Activated CD4-positive, alpha-beta T cell treated with anti-CD3 and anti-CD28 coated beads, Interleukin-2, amount 10 ng/mL, durations not matched to agents 7 days and 5 days (primary cell): ENCODE data around the gene GHRL. TPM values are rescaled to one million over a fixed set of nuclear protein-coding genes. Genes with fewer than 3 reads are reported as not detected.
A peak's percentile ranks its signal among the peaks of the same experiment; 100 is the strongest.

Source experiments
- CTCF ChIA-PET: fragments of 350-600 bp; sonication (Branson Sonifier 250); formaldehyde crosslinking; loops from one replicate; lab custom pipeline; 2021; ENCODE audit warnings: antibody characterized with exemption; lab: Charles Lee
- POLR2A ChIA-PET: fragments of 350-600 bp; sonication (Branson Sonifier 250); formaldehyde crosslinking; loops from one replicate; lab custom pipeline; 2021; ENCODE audit warnings: antibody characterized with exemption; lab: Charles Lee
- DNase-seq: peaks from one replicate; pipeline ENCODE4 v3.0.0-alpha.2; 2020
- H3K27ac Mint-ChIP-seq: one replicate; pipeline ENCODE4 v1.8.0; 2021; ENCODE audit warnings: mild to moderate bottlenecking, moderate library complexity, mixed read lengths
- H3K27me3 Mint-ChIP-seq: one replicate; pipeline ENCODE4 v1.8.0; 2021; ENCODE audit warnings: mixed read lengths
- H3K36me3 Mint-ChIP-seq: one replicate; pipeline ENCODE4 v1.8.0; 2021; ENCODE audit warnings: low read depth, mixed read lengths
- H3K4me1 Mint-ChIP-seq: one replicate; pipeline ENCODE4 v1.8.0; 2021; ENCODE audit warnings: mixed read lengths
- H3K4me3 Mint-ChIP-seq: one replicate; pipeline ENCODE4 v1.8.0; 2021; ENCODE audit warnings: mild to moderate bottlenecking, moderate library complexity, mixed read lengths
- H3K9me3 Mint-ChIP-seq: one replicate; pipeline ENCODE4 v1.8.0; 2021; ENCODE audit warnings: mixed read lengths
- total RNA-seq, 2 experiments: library from RNA; stranded (reverse); gene quantifications; one replicate each; pipeline ENCODE4 v1.2.3, GENCODE V29; 2021

Gene GHRL
- total RNA-seq, 2 experiments from 2014 or later, result 0.30 to 0.56 TPM

DNA sequence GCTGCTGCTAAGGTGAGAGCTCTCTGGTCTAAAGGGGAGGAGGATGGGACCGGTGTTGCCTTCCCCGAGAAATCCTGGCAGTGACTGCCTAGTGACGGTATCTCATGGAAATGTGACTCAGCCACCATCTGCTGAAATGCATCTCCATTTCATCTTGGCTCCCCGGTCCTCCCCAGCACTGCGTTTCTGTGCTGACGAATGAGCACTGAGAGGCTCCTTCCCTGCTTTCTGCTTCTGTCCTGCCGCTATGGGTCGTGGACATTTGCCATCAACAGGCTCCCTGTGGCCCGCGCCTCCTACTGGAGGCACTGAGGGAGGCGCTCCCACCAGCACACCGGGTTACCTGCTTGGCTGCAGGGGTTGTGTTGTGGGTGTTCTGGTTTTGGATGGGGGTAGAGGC, 41.7 kb upstream of the GHRL start:
- H3K27me3 Mint-ChIP-seq, result peaks cover 9% of the 10 kb centered on the region
- no peak overlapping the region for H3K27ac Mint-ChIP-seq
- ChIA-PET POLR2A (no interaction called here), CTCF (interaction anchor here (1.1 to 1.2 kb wide), 2 partner anchors 10 to 13 kb away, joined by 3 read pairs; no protein-coding TSS in a partner anchor)
- H3K4me1 Mint-ChIP-seq, result peaks cover 16% of the 10 kb centered on the region
- no peaks in the 10 kb centered on the region for H3K36me3 Mint-ChIP-seq
- no peaks in the 10 kb centered on the region for H3K9me3 Mint-ChIP-seq
- no peak overlapping the region for H3K4me3 Mint-ChIP-seq
- DNase-seq, result no peak

DNA sequence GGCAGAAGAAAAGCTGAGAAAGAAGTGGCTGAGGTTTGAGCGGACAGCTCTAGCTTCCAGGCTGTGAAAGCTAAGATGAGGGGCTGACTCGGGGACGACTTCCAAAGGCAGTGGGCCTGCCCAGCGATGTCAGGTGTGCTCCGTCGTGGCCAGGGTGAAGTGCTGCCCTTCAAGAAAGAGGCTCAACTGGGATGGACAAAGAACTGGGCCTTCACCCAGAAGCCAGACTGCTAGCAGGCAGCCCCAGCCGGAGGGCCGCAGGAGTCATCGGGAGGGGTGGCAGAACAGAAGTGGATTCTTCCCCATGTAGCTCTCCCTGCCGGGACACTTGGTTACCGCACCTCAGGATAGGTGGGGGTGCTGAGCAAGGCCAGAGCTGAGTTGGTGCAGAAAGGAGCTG, 41.3 kb upstream of the GHRL start:
- Mint-ChIP-seq H3K36me3 (no peaks in the 10 kb centered on the region), H3K27ac (no peak overlapping the region), H3K4me1 (peaks cover 16% of the 10 kb centered on the region), H3K27me3 (peaks cover 13% of the 10 kb centered on the region), H3K4me3 (no peak overlapping the region), H3K9me3 (no peaks in the 10 kb centered on the region)
- POLR2A ChIA-PET, result no interaction called here
- DNase-seq, result no peak
- CTCF ChIA-PET, result interaction anchor here (1.1 kb wide), 1 partner anchor 13 kb away, joined by 3 read pairs; no protein-coding TSS in a partner anchor

DNA sequence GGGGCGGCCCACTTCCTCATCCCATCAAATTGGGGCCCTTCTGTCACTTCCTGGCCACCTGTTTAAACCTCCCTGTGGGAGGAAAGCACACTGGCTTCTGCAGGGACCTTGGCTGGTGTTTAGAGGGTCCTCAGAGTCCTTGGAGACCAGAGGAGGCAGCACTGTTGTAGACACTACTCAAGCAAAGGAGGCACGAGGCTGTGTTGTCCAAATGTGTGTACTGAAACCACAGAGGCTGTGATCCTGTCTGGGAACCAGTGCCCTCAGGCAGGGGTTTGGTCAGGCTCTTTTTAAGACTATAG, 40.6 kb upstream of the GHRL start:
- DNase-seq, result no peak
- CTCF ChIA-PET, result interaction anchor here (1.1 kb wide), 1 partner anchor 12 kb away, joined by 3 read pairs; no protein-coding TSS in a partner anchor
- Mint-ChIP-seq H3K4me1 (peaks cover 16% of the 10 kb centered on the region), H3K36me3 (no peaks in the 10 kb centered on the region), H3K9me3 (no peaks in the 10 kb centered on the region), H3K27ac (no peak overlapping the region), H3K27me3 (peaks cover 20% of the 10 kb centered on the region), H3K4me3 (no peak overlapping the region)
- POLR2A ChIA-PET, result no interaction called here

DNA sequence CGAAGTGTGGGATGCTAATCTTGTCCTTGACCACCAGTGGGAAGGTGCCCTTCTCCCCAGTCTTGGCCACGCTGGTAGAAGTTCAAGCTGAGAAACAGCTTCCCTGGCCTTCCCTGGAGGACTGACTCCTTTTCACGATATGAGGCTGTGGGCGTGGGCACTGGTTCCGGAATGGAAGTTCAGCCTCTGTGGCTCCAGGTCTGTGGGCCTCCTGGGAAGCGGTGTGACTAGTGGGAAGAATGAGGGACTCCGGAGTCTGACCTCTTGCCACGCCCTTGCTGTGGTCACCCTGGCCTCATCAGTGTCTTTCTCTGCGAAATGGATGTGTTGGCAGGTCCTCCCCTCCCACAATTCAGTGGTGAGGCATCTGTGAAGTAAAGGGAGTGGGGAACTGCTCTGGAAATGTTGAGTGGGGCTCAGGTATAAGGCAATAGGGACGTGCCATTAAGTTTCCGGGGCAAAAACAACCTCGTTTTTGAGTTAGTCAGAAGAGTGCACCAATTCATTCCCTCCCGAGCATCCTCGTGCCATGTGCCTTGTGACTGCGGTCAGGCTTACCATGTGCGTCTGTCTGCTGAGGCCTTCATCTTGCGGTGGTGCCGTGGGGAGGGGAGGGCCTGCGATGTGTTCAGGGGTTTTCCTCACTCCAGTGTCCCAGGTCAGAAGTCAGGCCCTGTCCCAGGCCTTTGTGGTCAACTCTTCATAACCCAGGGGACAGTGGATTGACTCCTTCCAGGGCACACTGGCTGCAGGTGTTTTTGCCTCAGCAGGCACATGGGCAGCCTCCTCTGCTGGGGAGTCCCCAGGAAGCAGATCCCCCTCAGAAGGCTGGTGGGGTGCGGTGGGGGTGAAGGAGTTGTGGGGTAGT, 40.0 kb upstream of the GHRL start:
- peaks cover 16% of the 10 kb centered on the region for H3K4me1 Mint-ChIP-seq
- H3K27me3 Mint-ChIP-seq, result peaks cover 23% of the 10 kb centered on the region
- no peaks in the 10 kb centered on the region for H3K9me3 Mint-ChIP-seq
- POLR2A ChIA-PET, result no interaction called here
- CTCF ChIA-PET, result no interaction called here
- no peak overlapping the region for H3K4me3 Mint-ChIP-seq
- H3K27ac Mint-ChIP-seq, result no peak overlapping the region
- DNase-seq, result no peak
- no peaks in the 10 kb centered on the region for H3K36me3 Mint-ChIP-seq

DNA sequence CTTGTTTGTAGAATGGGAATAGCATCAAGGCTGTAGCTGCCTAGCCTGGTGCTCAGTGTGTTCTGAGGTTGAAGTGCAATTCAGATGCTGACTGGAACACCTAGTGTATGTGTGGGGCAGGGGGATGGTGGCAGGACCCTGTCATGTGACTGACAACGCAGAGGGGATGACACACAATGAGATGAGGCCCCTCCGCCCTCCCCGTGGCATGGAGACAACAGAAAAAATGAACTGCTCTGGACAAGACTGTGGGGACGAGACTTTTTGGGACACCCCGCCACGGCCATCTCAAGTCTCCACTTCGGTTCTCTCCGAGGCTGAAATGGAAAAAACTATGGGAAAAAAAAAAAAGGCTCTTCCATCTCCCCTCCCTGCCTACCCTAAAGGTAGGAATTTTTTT, 38.6 kb upstream of the GHRL start:
- no peak for DNase-seq
- no peak overlapping the region for H3K27ac Mint-ChIP-seq

DNA sequence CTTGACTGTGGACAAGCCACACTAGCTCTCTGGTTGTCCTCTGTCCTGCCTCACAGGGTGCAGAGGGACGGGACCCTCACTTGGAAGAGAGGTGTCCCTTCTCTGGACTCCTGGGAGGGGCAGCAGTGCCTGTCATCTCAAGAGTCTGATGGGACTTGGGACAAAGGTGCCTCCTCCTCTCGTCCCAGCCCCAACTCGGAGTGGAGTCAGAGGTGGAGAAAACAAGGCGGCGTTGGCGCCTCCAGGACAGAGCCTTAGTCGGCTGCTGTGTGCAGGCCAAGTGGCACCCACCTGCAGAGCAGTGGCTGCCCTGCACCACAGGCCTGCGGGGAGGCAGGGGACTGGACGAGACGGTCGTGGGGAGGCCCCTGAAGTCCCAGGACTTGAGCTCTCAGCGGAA, 37.6 kb upstream of the GHRL start:
- Mint-ChIP-seq H3K27me3 (peaks cover 37% of the 10 kb centered on the region), H3K27ac (no peak overlapping the region), H3K4me3 (no peak overlapping the region), H3K4me1 (peaks cover 9% of the 10 kb centered on the region), H3K9me3 (no peaks in the 10 kb centered on the region), H3K36me3 (no peaks in the 10 kb centered on the region)
- DNase-seq, result no peak
- CTCF ChIA-PET, result interaction anchor here (0.7 to 1.3 kb wide), 2 partner anchors 9 to 409 kb away, joined by 3 to 4 read pairs; partner anchors contain the start of gene SEC13
- POLR2A ChIA-PET, result no interaction called here

More for the DNA sequence above, 38.6 kb upstream of the GHRL start:
- no peaks in the 10 kb centered on the region for H3K9me3 Mint-ChIP-seq
- ChIA-PET POLR2A (no interaction called here), CTCF (interaction anchor here (0.5 to 1.3 kb wide), 4 partner anchors 9 to 879 kb away, joined by 3 to 4 read pairs (median 4); no protein-coding TSS in a partner anchor)
- no peak overlapping the region for H3K4me3 Mint-ChIP-seq
- peaks cover 35% of the 10 kb centered on the region for H3K27me3 Mint-ChIP-seq
- H3K36me3 Mint-ChIP-seq, result no peaks in the 10 kb centered on the region
- H3K4me1 Mint-ChIP-seq, result peaks cover 16% of the 10 kb centered on the region

DNA sequence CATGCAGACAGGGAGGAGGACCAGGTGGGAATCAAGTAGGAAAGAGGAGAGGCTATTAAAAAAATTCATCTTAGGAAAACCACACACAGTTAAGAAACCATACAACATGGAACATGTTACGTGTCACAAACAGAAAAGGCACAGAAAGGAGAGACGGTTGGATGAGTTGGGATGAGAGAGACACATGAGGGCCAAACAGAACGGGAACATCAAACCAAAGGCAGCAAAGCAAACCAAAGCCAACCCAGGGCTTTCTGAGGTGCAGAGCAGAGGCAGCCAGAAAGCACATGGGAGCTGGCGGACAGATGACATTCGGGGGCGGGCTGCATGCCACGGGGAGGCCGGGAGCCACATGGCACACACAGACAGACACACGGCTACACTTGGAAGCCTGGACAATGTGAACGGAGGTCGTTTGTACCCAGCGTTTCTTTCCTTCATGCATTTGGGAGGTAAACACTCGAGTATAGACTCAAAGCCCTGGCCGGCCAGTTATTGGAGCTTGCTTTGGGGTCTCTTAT, 36.8 kb upstream of the GHRL start:
- DNase-seq, result no peak
- peaks cover 40% of the 10 kb centered on the region for H3K27me3 Mint-ChIP-seq
- no peak overlapping the region for H3K27ac Mint-ChIP-seq
- no peaks in the 10 kb centered on the region for H3K36me3 Mint-ChIP-seq
- H3K9me3 Mint-ChIP-seq, result no peaks in the 10 kb centered on the region
- ChIA-PET CTCF (interaction anchor here (1.5 to 1.6 kb wide), 2 partner anchors 15 to 16 kb away, joined by 3 to 4 read pairs; no protein-coding TSS in a partner anchor), POLR2A (no interaction called here)
- peaks cover 2% of the 10 kb centered on the region for H3K4me1 Mint-ChIP-seq
- H3K4me3 Mint-ChIP-seq, result no peak overlapping the region

DNA sequence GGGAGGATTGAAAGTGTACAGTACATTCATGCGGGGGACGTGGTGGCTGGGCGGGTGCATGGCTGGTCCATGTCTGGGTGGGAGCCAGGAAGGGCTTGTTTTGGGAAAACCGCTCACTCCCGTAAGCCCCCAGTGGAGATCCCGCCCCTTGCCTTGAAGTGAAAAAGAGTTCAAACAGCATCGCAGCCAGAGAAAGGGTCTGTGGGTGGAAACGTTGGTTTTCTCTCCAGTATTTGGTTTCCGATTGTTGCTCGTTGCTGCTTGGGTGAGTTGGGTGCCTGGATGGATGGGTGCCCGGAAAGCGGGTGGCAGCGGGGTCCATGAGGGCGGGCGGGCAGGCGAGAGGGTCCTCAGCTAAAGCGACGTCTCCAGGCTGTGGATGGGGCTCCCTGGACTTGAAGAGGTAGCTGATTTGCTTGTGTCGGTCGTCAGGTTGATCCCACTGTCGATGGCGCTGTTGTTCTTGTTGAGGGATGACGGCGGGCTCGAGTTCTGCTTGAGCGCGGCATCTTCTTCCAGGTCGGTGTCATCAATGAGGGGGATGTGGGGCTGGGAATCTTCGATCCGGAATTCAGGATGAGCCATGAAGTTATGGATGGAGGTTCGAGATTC, 35.8 kb upstream of the GHRL start:
- Mint-ChIP-seq H3K9me3 (no peaks in the 10 kb centered on the region), H3K4me3 (no peak overlapping the region), H3K4me1 (peaks cover 2% of the 10 kb centered on the region), H3K27ac (no peak overlapping the region), H3K27me3 (peaks cover 42% of the 10 kb centered on the region), H3K36me3 (no peaks in the 10 kb centered on the region)
- DNase-seq, result no peak
- CTCF ChIA-PET, result interaction anchor here (1.5 to 1.6 kb wide), 2 partner anchors 16 to 17 kb away, joined by 3 to 4 read pairs; no protein-coding TSS in a partner anchor
- POLR2A ChIA-PET, result no interaction called here

DNA sequence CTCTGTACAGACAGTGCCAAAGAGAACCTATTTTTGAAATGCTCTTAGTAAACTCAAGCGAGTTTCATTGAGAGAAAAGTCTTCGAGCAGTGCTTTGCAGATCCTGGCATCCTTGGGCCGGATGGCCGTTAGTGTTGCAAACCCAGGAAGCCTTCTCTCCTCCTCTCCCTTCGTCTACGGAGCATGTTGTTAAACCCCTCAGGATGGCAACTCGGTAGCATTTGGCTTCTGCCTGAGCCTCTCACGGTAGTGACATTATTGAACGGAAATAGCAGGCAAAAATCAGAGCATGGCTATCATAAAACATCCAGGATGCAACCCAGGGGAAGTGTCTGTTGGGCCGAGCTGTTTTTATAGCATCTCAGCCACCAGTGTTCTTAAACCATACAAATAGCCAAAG, 34.8 kb upstream of the GHRL start:
- Mint-ChIP-seq H3K4me3 (no peak overlapping the region), H3K27ac (no peak overlapping the region), H3K36me3 (no peaks in the 10 kb centered on the region), H3K27me3 (peaks cover 42% of the 10 kb centered on the region), H3K4me1 (no peaks in the 10 kb centered on the region), H3K9me3 (no peaks in the 10 kb centered on the region)
- POLR2A ChIA-PET, result no interaction called here
- CTCF ChIA-PET, result no interaction called here
- no peak for DNase-seq

DNA sequence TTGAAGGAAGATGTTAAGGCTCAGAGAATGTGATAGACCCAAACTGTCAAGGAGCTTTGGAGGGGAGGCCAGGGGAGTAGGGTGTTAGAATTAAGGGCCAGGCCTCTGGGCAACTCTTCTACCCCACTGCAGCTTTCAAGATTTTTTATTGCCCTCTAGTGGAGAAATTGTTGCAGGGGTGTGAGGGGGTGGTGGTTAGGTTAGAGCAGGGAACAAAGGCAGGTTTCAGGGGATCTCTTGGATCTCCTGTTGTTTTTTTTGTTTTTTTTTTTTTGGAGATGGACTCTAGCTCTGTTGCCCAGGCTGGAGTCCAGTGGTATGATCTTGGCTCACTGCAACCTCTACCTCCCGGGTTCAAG, 29.6 kb upstream of the GHRL start:
- POLR2A ChIA-PET, result interaction anchor here (0.6 kb wide), 1 partner anchor 950 kb away, joined by 10 read pairs; no protein-coding TSS in a partner anchor
- H3K27ac Mint-ChIP-seq, result no peak overlapping the region
- peaks cover 27% of the 10 kb centered on the region for H3K4me1 Mint-ChIP-seq
- peaks cover 15% of the 10 kb centered on the region for H3K27me3 Mint-ChIP-seq
- H3K4me3 Mint-ChIP-seq, result no peak overlapping the region
- peak; percentile 49 for DNase-seq
- H3K36me3 Mint-ChIP-seq, result peaks cover 7% of the 10 kb centered on the region
- CTCF ChIA-PET, result interaction anchor here (0.6 to 3.0 kb wide), 11 partner anchors 9 to 819 kb away, joined by 3 to 25 read pairs (median 4); partner anchors contain the start of gene CRELD1
- no peaks in the 10 kb centered on the region for H3K9me3 Mint-ChIP-seq

DNA sequence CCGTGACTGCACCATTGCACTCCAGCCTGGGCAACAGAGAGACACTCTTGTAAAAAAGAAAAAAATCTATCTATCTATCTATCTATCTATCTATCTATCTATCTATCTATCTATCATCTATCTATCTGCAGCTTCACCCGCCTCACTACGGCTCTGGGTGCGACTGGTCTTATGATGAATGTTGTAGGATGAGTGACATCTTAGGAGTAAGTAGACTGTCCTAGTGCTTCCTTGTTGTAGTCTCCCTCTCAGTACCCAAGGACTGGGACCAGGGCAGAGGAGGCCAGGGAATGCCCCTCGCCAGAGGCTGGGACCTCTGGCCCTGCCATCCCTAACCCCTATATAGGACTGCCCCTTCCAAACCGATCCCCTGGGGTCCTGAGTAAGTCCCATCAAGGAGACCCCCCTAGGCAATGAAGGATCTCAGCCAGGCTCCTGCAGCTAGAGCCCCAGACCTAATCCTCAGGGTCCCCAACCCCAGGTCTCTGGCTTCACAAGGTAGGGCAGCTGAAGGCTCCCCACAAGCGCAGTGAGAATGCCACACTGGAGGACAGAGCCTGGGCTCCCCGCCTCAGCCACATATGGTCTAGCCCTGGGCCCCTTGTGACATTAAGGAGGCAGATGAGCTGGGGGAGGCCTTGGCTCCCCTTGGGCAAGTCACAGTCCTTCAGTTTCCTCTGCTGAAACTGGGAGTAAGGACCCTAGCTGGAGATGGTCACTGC, 29.0 kb upstream of the GHRL start:
- Mint-ChIP-seq H3K36me3 (peaks cover 7% of the 10 kb centered on the region), H3K9me3 (no peaks in the 10 kb centered on the region), H3K27ac (peak overlapping the region; percentile 90), H3K4me1 (peaks cover 27% of the 10 kb centered on the region), H3K4me3 (peak overlapping the region; percentile 94), H3K27me3 (peaks cover 11% of the 10 kb centered on the region)
- CTCF ChIA-PET, result interaction anchor here (0.6 to 3.0 kb wide), 12 partner anchors 9 to 818 kb away, joined by 3 to 25 read pairs (median 4); partner anchors contain the start of gene CRELD1
- DNase-seq, result no peak
- POLR2A ChIA-PET, result interaction anchor here (0.6 kb wide), 1 partner anchor 949 kb away, joined by 10 read pairs; no protein-coding TSS in a partner anchor

DNA sequence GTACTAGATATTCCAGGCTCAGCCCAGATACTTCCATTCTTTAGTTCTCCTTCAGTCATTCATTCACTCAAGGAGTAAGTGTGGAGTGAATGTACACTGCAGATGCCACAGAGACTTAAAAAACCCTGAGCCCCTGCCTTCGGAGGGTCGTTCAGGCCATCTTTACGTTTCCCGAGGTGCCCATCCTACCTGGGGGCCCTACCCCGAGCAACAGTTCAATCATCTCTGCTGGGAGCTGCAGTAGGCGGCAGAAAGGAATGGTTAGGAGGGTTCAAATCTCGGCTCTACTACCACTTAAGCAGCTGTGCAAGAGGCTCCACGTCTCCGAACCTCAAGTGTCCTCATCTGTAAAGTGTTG, 27.6 kb upstream of the GHRL start:
- H3K9me3 Mint-ChIP-seq, result no peaks in the 10 kb centered on the region
- DNase-seq, result no peak
- peaks cover 5% of the 10 kb centered on the region for H3K27me3 Mint-ChIP-seq
- H3K27ac Mint-ChIP-seq, result peak overlapping the region; percentile 90
- H3K36me3 Mint-ChIP-seq, result peaks cover 7% of the 10 kb centered on the region
- H3K4me3 Mint-ChIP-seq, result peak overlapping the region; percentile 94
- ChIA-PET POLR2A (no interaction called here), CTCF (interaction anchor here (0.6 to 3.0 kb wide), 6 partner anchors 10 to 389 kb away, joined by 3 to 25 read pairs (median 4); partner anchors contain the start of gene CRELD1)
- peaks cover 27% of the 10 kb centered on the region for H3K4me1 Mint-ChIP-seq
